GM18861 (cell line): Measurements from ENCODE around the gene SFTPD.
"Not testable (repeated sequence)": the region's sequence is repeated elsewhere in the genome, so short reads cannot be mapped to it uniquely, and the experiment has no call there.

Source experiments
- ATAC-seq: cut with Tn5 transposase; IDR thresholded peaks from one replicate; pipeline ENCODE4 v1.9.1; 2021; ENCODE audit not compliant: unreplicated experiment

Gene SFTPD

DNA sequence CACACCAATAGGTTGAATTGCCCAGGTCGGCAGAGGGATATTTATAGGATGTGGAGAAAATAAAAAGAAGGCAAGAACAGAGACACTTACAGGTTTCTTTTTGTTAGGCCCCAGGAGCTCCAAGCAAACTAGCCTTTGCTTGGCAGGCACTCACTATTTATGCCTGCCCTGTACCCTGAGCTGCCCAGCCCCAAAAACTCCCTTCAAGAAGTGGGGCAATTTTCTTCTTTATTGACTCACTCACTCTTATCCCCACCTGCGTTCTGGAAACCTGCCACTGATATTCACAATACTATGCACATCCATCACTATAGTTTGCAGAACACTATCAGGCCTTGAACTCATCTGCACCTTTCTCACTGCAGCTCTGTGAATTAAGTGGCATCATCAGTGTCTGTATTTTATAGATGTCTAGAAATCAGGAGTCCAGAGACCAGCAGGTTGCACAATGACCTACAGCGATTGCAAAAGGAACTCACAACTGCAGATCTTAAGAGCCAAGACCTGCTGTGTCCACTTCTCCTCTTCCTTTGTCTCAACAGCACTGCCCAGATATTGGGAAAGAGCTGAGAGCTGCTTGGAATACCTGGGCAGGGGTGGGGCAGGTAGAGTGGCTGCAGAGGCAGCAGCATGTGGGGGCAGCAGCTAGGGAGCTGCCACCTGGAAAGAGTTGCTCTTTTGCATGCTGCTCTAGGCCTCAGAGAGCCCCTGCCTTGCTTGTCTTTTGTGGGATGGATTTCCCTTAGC lies at the start of gene SFTPD:
Gene SFTPD (minus strand): TSS at position 130 of the 747 bp plus-strand sequence. CDS start 2,446 bp downstream, outside the sequence.
- no peak for ATAC-seq

GRCh38 chr10:79995979-79996634 lies 47.2 kb upstream of the SFTPD start:
- no peak for ATAC-seq

DNA sequence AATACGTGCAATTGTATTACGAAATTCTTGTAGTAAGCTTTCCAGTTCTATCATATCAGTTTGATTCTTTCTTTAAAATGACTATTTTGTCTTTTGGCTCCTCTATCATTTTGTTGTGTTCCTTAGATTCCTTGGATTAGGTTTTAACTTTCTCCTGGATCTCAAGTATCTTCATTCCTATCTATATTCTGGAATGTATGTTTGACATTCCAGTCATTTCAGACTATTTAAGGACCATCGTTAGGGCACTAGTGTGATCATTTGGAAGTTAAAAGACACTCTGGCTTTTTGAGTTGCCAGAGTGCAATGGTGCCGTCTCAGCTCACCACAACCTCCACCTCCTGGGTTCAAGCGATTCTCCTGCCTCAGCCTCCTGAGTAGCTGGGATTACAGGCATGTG lies 45.7 kb upstream of the SFTPD start:
- no peak for ATAC-seq

DNA sequence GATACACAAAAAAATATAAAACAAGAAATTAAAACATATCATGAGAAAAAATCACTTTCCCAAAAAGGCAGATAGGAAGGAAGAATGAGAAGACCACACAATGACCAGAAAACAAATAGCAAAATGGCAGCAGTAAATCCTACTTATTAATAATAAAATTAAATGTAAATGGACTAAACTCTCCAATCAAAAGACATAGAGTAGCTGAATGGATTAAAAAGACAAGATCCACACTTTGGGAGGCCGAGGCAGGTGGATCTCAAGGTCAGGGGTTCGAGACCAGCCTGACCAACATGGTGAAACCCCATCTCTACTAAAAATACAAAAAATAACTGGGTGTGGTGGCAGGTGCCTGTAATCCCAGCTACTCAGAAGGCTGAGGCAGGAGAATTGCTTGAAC lies 39.3 kb upstream of the SFTPD start:
- not testable (repeated sequence) for ATAC-seq

DNA sequence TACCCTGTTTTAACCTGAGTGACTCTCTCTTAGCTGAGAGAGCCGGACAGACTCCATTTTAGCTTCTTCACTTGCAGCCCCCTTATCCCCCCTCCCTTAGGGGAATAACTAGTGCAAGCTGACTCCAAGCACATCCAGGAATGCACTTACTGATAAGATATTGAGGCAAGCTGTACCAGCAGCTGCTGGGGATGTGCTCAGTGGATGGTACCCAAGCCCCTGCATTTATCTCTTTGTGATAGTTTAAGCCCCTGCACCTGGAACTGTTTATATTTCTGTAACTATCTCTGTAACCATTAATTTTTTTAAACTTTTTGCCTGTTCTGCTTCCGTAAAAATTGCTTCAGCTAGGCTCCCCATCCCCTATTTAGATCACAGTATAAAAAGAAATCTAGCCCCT lies 37.8 kb upstream of the SFTPD start:
- not testable (repeated sequence) for ATAC-seq

- ATAC-seq: no peak
Measured at GRCh38 chr10:79985481-79986072, 36.7 kb upstream of the SFTPD start.

GRCh38 chr10:79984851-79985250 lies 35.9 kb upstream of the SFTPD start:
- peak; percentile 63 for ATAC-seq

DNA sequence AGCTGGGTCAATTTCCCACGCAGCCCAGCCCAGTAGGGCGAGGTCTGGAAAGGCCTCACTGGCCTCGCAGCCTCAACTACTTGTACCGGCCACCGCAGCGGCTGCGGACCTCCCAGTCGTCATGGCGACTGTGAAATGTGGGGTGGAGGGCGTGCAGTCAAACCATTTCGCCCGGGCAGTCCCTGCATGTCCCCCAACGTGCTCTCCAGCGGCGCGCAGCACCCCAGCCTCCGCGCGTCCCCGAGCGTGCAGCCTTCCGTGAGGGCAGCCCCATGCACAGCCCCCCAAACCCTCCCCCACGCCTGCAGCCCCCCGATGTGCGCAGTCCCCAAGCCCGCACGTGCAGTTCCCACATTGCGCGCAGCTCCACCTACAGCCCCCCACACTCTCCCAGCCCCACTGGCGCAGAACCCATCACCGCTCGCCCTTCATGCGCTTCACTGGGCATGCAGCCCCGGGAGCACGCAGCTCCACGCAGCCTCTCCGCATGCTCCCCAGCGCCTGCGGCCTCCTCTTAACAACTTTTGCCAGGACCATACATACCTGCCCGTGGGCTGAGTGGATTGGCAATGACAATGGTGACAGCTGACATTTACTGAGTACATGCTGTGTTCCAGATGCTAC lies 34.5 kb upstream of the SFTPD start:
- ATAC-seq: no peak

GRCh38 chr10:79982861-79983260 lies 34.0 kb upstream of the SFTPD start:
- ATAC-seq: no peak

- no peak for ATAC-seq
Measured at GRCh38 chr10:79982362-79982800, 33.5 kb upstream of the SFTPD start.

DNA sequence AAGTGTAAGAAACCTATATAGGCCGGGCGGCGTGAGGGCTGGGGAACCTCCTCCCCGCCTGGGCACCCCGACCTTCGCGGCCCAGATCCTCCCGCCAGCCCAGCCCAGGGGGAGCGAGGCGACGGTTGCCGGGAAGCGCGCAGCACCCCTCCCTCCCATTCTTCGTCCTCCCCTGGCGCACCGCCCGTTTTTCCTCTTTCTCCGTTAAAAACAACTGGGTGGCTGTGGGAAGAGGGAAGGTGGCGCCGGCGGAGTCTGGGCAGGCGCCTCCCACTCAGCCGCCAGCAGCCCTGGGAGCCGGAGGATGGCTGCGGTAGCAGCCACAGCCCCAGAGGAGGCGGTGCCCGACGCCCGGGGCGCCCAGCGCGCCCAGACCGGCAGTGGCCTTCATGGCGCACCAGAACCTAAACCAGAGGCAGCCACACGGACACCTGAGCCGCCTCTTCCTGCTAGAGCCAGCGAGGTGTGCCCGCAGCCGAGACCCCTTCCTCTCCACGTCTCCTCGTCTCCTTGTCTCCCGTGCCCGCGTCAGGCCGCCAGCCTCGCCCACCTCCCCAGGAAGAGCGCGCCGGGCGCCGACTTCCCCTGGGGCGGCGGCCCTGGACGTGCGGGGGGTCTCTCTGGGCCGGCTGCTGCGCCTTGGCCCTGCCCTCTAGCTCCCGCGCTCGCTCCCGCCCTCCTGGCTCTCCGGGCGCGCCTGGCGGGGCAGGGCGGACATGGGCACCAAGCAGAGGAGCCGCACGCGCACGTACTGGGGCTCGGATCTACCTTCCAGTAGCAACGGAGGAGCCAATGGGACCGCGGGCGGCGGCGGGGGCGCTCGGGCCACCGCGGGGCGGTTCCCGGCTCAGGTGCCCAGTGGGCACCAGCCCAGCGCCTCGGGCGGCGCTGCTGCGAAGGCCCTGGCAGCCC lies 32.8 kb upstream of the SFTPD start:
- no peak for ATAC-seq

GRCh38 chr10:79980711-79981110 lies 31.8 kb upstream of the SFTPD start:
- no peak for ATAC-seq

GRCh38 chr10:79979976-79980687 lies 31.2 kb upstream of the SFTPD start:
- no peak for ATAC-seq

GRCh38 chr10:79979310-79979975 lies 30.5 kb upstream of the SFTPD start:
- ATAC-seq: no peak

GRCh38 chr10:79976999-79977398 lies 28.1 kb upstream of the SFTPD start:
- no peak for ATAC-seq

GRCh38 chr10:79970062-79970461 lies 21.2 kb upstream of the SFTPD start:
- ATAC-seq: no peak

DNA sequence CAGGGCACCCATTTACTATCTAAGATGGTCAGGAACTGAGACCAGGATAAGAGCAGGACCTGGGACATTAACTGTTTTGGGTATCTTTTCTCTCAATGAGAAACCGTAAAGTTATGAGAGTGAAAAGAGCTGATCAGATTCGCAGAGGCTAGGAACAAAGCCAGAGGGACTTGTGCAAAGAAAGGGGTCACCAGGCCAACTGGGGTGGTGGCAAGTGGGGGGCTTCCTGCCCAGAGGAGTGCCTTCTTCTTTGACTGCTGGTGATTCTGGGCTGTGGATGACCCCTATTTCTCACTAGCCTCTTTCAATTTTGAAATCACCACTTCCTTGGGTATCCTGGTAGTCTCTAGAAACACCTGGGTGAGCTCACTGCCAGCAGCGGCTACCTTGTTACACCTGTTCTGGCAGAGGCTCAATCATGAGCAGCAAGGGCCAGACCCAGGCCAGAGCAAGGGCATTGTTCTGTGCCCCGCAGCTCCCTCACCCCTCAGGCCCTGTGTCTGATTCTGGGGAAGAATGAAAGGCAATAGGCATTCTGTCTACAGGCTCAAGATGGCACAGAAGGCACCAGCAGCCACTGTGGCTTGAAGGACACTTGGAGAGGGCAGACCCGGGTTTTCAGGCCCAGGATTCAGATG lies 999 bp downstream of the SFTPD start:
- ATAC-seq: no peak

- no peak for ATAC-seq
Measured at GRCh38 chr10:79947083-79947415, 1.9 kb downstream of the SFTPD start.
